ENCODE measurements around the gene UFD1. TPM values are rescaled to one million over a fixed set of nuclear protein-coding genes. Genes with fewer than 3 reads are reported as not detected.

The UFD1 gene
- total RNA-seq, 4 donors from 2014 or later, result 27.9 to 56.1 (median 52.5) TPM

DNA sequence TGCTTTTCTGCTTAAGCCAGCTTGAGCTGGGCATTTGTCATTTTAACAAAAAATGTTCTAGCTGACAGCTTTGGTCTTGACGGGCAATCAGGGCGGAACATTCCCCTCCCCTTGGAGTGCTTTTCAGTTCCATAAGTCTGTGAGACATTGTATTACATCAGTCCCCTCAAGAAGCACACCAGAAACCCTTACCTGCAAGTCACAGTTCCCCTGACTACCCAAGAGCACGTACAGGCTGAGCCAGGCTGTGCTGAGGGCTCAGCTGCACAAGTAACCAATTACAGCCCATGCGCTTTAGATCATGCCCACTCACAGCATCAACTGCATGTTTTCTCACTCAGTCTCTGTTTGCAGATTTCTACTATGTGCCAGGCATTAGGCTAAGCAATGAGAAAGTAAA is 66.5 kb downstream of the UFD1 start:
- Histone ChIP-seq H3K36me3 (peaks cover 26% of the 10 kb centered on the region), H3K4me1 (no peaks in the 10 kb centered on the region), H3K27ac (no peak overlapping the region), H3K4me3 (no peak overlapping the region), H3K27me3 (no peaks in the 10 kb centered on the region), H3K9me3 (no peaks in the 10 kb centered on the region)
- TF ChIP-seq EP300 (IDR thresholded peaks at IDR 0.05) (no peak), POLR2AphosphoS5 (IDR thresholded peaks at IDR 0.05) (no peak), POLR2A (IDR thresholded peaks at IDR 0.05) (no peak)
- TF ChIP-seq, protein P1, sequence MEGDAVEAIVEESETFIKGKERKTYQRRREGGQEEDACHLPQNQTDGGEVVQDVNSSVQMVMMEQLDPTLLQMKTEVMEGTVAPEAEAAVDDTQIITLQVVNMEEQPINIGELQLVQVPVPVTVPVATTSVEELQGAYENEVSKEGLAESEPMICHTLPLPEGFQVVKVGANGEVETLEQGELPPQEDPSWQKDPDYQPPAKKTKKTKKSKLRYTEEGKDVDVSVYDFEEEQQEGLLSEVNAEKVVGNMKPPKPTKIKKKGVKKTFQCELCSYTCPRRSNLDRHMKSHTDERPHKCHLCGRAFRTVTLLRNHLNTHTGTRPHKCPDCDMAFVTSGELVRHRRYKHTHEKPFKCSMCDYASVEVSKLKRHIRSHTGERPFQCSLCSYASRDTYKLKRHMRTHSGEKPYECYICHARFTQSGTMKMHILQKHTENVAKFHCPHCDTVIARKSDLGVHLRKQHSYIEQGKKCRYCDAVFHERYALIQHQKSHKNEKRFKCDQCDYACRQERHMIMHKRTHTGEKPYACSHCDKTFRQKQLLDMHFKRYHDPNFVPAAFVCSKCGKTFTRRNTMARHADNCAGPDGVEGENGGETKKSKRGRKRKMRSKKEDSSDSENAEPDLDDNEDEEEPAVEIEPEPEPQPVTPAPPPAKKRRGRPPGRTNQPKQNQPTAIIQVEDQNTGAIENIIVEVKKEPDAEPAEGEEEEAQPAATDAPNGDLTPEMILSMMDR (IDR thresholded peaks at IDR 0.05), result no peak
- no peak for DNase-seq (ENCODE audit: low spot score in 2 of 2)
- WGBS, result 98% methylated on average over 4 of the region's 4 CpGs

DNA sequence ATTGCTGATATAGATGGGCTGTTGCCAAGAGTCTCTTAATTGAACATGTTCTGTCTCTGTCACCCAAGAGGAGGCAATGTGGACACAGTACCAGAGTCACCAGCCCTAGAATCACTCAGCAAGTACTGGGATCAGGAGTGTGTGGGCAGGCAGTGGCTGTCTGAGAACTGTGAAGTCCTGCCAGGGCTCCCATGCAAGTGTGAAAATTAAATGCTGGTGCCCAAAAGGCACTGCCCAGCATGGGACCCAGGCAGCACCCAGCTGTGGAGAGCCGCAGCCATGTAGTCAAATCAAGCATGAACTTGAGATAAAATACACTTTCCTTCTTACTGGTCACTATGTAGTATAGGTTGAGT is 67.3 kb downstream of the UFD1 start:
- Histone ChIP-seq H3K4me3 (no peak overlapping the region), H3K27ac (no peak overlapping the region), H3K36me3 (peaks cover 34% of the 10 kb centered on the region), H3K9me3 (no peaks in the 10 kb centered on the region), H3K27me3 (no peaks in the 10 kb centered on the region), H3K4me1 (no peaks in the 10 kb centered on the region)
- 100% methylated on average over 1 of the region's 1 CpG for WGBS
- no peak for TF ChIP-seq POLR2AphosphoS5 (IDR thresholded peaks at IDR 0.05)
- TF ChIP-seq, protein P1 (IDR thresholded peaks at IDR 0.05), result no peak
- TF ChIP-seq POLR2A (IDR thresholded peaks at IDR 0.05), result no peak
- no peak for TF ChIP-seq EP300 (IDR thresholded peaks at IDR 0.05)
- no peak for DNase-seq (ENCODE audit: low spot score in 2 of 2)

DNA sequence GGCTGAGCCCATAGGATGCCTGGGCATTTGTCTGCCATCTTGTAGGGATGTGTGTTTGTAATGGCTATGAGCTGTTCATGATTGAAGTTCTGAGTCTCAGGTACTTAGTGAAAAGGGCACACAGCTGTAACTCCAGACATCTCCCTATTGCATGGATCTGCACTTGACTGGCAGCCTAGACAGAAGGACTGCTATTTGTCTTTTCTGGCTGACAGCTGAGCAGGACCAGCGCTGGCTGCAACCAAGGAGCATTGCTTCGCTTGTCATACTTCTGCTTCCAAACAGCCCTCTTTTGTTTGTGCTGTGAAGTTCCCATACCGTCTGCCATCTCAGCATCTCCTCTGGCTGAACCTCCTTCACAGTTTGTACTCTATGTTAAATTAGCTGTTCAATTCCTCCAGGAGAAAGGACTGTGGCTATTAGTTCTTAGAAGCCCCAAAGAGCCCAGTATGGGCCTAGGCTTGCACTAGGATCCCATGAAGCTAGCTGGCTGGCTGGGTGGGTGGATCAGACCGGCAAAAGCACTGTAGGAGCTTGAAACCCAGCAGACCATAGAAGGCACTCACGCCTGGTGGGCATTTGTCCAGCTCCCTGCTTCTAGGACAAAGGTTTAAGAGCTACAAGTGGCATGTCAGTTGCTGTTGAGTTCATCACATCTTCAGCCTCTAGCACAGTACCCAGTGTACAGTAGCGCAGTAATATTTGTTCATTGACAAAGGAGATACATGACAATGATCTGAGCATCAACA is 67.9 kb downstream of the UFD1 start:
- no peak for DNase-seq (ENCODE audit: low spot score in 2 of 2)
- Histone ChIP-seq H3K9me3 (no peaks in the 10 kb centered on the region), H3K27ac (no peak overlapping the region), H3K4me3 (no peak overlapping the region), H3K27me3 (no peaks in the 10 kb centered on the region), H3K4me1 (no peaks in the 10 kb centered on the region), H3K36me3 (peaks cover 39% of the 10 kb centered on the region)
- whole genome bisulfite sequencing, result 90% methylated on average over 6 of the region's 6 CpGs
- TF ChIP-seq EP300 (IDR thresholded peaks at IDR 0.05) (no peak), POLR2A (IDR thresholded peaks at IDR 0.05) (no peak), POLR2AphosphoS5 (IDR thresholded peaks at IDR 0.05) (no peak)
- TF ChIP-seq, protein P1 (IDR thresholded peaks at IDR 0.05), result no peak

DNA sequence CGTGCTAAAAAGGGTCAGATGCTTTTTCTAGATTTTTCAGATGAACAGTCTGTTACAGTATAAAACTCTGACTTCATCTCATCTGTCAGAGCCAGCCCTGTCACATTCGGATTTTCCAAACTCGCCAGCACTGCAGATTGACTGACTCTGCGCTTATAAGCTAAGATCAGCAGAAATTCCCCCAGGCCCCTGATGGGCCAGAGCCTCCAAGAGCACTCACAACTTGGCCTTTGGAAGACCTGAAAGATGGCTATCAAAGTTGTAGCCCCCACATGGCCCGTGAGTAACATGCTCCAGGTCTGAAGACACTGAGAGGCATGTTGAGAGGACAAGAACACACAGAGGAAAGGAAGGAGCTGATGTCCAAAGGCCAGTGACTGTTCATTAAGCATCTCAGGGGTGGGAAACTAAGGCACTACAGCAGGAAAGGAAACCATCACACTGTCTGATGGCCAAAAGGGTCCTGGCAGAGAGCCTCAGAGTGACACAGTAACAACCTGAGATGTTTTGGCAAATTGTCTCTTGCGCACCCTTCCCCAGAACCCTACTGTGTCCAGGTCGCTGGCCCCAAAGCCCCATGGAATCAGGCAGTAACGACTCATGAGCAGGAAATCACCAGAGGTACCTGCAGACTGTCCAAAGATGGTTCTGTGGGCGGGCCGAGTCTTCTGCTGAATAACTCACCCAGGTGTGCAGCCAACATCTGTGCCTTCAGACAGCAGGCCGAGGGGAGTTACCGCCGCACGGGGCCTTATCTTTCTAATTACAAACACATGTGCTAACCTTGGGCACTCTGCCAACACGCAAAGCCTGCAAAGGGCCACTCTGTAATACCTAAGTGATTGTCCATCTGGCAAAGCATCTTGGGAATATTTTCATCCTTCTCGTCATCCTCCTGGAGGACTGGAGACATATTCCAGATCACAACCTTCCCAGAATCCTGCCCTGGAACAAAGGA is 71.1 kb downstream of the UFD1 start:
- H3K27ac ChIP-seq, result no peak overlapping the region
- no peak for TF ChIP-seq POLR2AphosphoS5 (IDR thresholded peaks at IDR 0.05)
- H3K36me3 ChIP-seq, result peaks cover 58% of the 10 kb centered on the region
- no peaks in the 10 kb centered on the region for H3K4me1 ChIP-seq
- H3K27me3 ChIP-seq, result no peaks in the 10 kb centered on the region
- no peak for DNase-seq (ENCODE audit: low spot score in 2 of 2)
- no peaks in the 10 kb centered on the region for H3K9me3 ChIP-seq
- 95% methylated on average over 9 of the region's 16 CpGs for WGBS
- no peak overlapping the region for H3K4me3 ChIP-seq

DNA sequence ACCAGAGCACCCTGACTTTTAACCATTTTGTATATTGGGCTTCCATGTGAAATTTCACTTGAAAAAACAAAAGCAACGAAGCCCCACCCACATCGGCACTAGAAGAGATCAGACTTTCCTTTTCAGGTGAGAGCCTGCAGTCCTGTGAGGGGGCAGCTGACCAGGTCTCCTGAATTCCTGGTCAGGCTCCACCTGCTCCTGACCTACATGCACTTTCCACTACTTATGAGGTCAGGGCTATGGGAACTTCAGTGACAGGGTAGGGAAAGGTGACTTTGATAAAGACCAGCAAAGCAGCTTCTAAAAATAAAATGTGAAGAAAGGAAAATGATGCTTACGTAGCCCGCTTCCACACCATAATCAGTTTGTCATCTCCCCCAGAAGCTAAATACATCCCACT is 72.1 kb downstream of the UFD1 start:
- Histone ChIP-seq H3K36me3 (peaks cover 59% of the 10 kb centered on the region), H3K4me1 (no peaks in the 10 kb centered on the region), H3K9me3 (no peaks in the 10 kb centered on the region), H3K27me3 (no peaks in the 10 kb centered on the region), H3K27ac (no peak overlapping the region), H3K4me3 (no peak overlapping the region)
- DNase-seq (ENCODE audit: low spot score in 2 of 2), result no peak
- no peak for TF ChIP-seq EP300 (IDR thresholded peaks at IDR 0.05)
- no peak for TF ChIP-seq POLR2AphosphoS5 (IDR thresholded peaks at IDR 0.05)
- TF ChIP-seq, protein P1 (IDR thresholded peaks at IDR 0.05), result no peak
- TF ChIP-seq POLR2A (IDR thresholded peaks at IDR 0.05), result no peak
- 95% methylated on average over 4 of the region's 4 CpGs for WGBS
